ENCODE results near the gene THSD4. TPM values are rescaled to one million over a fixed set of nuclear protein-coding genes. Genes with fewer than 3 reads are reported as not detected.

Gene THSD4
- total and polyA plus RNA-seq, 9 of the 15 experiments (the other 6 are each of a cell fraction or from before 2014, with no cell fraction given), result 0.04 TPM; not detected in 5

GRCh38 chr15:71088683-71089082 lies 26.6 kb upstream of the THSD4 start:
- Histone ChIP-seq H3K9me3 (replicated peaks; ENCODE audit: control insufficient read depth, insufficient read depth, low read depth, low read length) (no peaks in the 10 kb centered on the region), H3K36me3 (ENCODE audit: control insufficient read depth, insufficient read depth, low read length) (no peaks in the 10 kb centered on the region), H3K4me3 (no peak overlapping the region), H3K27me3 (ENCODE audit: control insufficient read depth in 2 of 2, insufficient read depth in 2 of 2, low read length in 2 of 2) (no peaks in the 10 kb centered on the region), H3K79me2 (ENCODE audit: control insufficient read depth, insufficient read depth, low read length) (no peaks in the 10 kb centered on the region), H3K9me1 (ENCODE audit: control insufficient read depth, insufficient read depth, low read length) (no peaks in the 10 kb centered on the region), H4K20me1 (replicated peaks; ENCODE audit: control insufficient read depth, insufficient read depth, low read length) (no peaks in the 10 kb centered on the region), H3K9ac (ENCODE audit: insufficient read depth in 1 of 2, low read depth in 2 of 2, low read length in 2 of 2) (no peak overlapping the region), H2AFZ (ENCODE audit: low read depth, low read length) (no peak overlapping the region), H3K4me2 (ENCODE audit: insufficient read depth, low read length) (no peak overlapping the region), H3K27ac (ENCODE audit: extremely low read depth, low read depth, low read length) (no peak overlapping the region), H3K4me1 (replicated peaks in 1 of 2; ENCODE audit: control insufficient read depth in 2 of 2, insufficient read depth in 2 of 2, low read length in 2 of 2) (no peaks in the 10 kb centered on the region)
- BruUV-seq (replicated peaks), result no TSS peak
- POLR2A ChIA-PET, result no interaction called here
- in situ Hi-C loops (cut with MboI) (no loop called here), intact Hi-C loops (cut with micrococcal nuclease) (no loop called here)
- CTCF ChIA-PET (ENCODE audit: low intra/inter-chr PET ratio), result no interaction called here
- 0% methylated on average over 1 of the region's 1 CpG for WGBS (ENCODE audit: insufficient coverage, low coverage, missing lambda C conversion rate)
- no peak for FAIRE-seq
- no peak for ATAC-seq
- no peak for TF ChIP-seq SIN3A (IDR thresholded peaks at IDR 0.05; ENCODE audit: borderline replicate concordance in 2 of 2, control insufficient read depth in 1 of 2, low read depth in 2 of 2, low read length in 2 of 2)
- TF ChIP-seq ZNF395 (CRISPR knock-in tag; IDR thresholded peaks at IDR 0.05), result no peak
- no peak for TF ChIP-seq ZNF12 (CRISPR knock-in tag; IDR thresholded peaks at IDR 0.05)
- no peak for TF ChIP-seq RNF2 (IDR thresholded peaks at IDR 0.05)
- no peak for TF ChIP-seq BRD4 (IDR thresholded peaks at IDR 0.05)
- no peak for TF ChIP-seq ZNF398 (CRISPR knock-in tag; IDR thresholded peaks at IDR 0.05)
- no peak for TF ChIP-seq CBFA2T3 (IDR thresholded peaks at IDR 0.05)
- TF ChIP-seq PREB (CRISPR knock-in tag; IDR thresholded peaks at IDR 0.05), result no peak
- DNase-seq (ENCODE audit: extremely low read depth in 1 of 4, low spot score in 3 of 4), result no peak
